ENCODE results near the gene DSC3. TPM values are rescaled to one million over a fixed set of nuclear protein-coding genes. Genes with fewer than 3 reads are reported as not detected.

DSC3 gene
- polyA plus RNA-seq, 1 experiment: 0.02 TPM

GRCh38 chr18:31010601-31011000 lies 31.9 kb downstream of the DSC3 start:
- no peak for TF ChIP-seq CTCF (IDR thresholded peaks at IDR 0.05; ENCODE audit: low read depth, low read length)
- no peak overlapping the region for H3K4me3 ChIP-seq (ENCODE audit: low read depth, low read length)
- DNase-seq (ENCODE audit: low read depth, low spot score): no peak
- H3K27ac ChIP-seq (ENCODE audit: low read depth, low read length): no peak overlapping the region
- ChIA-PET POLR2A (no interaction called here), CTCF (no interaction called here)
- 0 out of 2 replicates have a peak, but pooled peaks cover 3% of the 10 kb centered on the region for H3K9me3 ChIP-seq (ENCODE audit: control insufficient read depth, insufficient read depth, low read length)
- no peaks in the 10 kb centered on the region for H3K27me3 ChIP-seq (ENCODE audit: control insufficient read depth, insufficient read depth, low read length)

GRCh38 chr18:30999887-31000628 lies 42.5 kb downstream of the DSC3 start:
- no peak for DNase-seq (ENCODE audit: low read depth, low spot score)
- POLR2A ChIA-PET: no interaction called here
- no peaks in the 10 kb centered on the region for H3K27me3 ChIP-seq (ENCODE audit: control insufficient read depth, insufficient read depth, low read length)
- CTCF ChIA-PET: no interaction called here
- no peak overlapping the region for H3K27ac ChIP-seq (ENCODE audit: low read depth, low read length)
- H3K4me3 ChIP-seq (ENCODE audit: low read depth, low read length): no peak overlapping the region
- no peak for TF ChIP-seq CTCF (IDR thresholded peaks at IDR 0.05; ENCODE audit: low read depth, low read length)
- peaks cover 7% of the 10 kb centered on the region; the same call in 1 of the 2 replicates for H3K9me3 ChIP-seq (ENCODE audit: control insufficient read depth, insufficient read depth, low read length)

GRCh38 chr18:30999186-30999585 lies 43.4 kb downstream of the DSC3 start:
- ChIA-PET CTCF (no interaction called here), POLR2A (no interaction called here)
- Histone ChIP-seq H3K4me3 (ENCODE audit: low read depth, low read length) (no peak overlapping the region), H3K27me3 (ENCODE audit: control insufficient read depth, insufficient read depth, low read length) (no peaks in the 10 kb centered on the region), H3K27ac (ENCODE audit: low read depth, low read length) (no peak overlapping the region), H3K9me3 (ENCODE audit: control insufficient read depth, insufficient read depth, low read length) (peaks cover 7% of the 10 kb centered on the region; the same call in 1 of the 2 replicates)
- DNase-seq (ENCODE audit: low read depth, low spot score): no peak
- TF ChIP-seq CTCF (IDR thresholded peaks at IDR 0.05; ENCODE audit: low read depth, low read length): no peak

- POLR2A ChIA-PET: no interaction called here
- DNase-seq (ENCODE audit: low read depth, low spot score): no peak
- Histone ChIP-seq H3K9me3 (ENCODE audit: control insufficient read depth, insufficient read depth, low read length) (peaks cover 5% of the 10 kb centered on the region; the same call in 1 of the 2 replicates), H3K27ac (ENCODE audit: low read depth, low read length) (no peak overlapping the region), H3K4me3 (ENCODE audit: low read depth, low read length) (no peak overlapping the region), H3K27me3 (ENCODE audit: control insufficient read depth, insufficient read depth, low read length) (no peaks in the 10 kb centered on the region)
- no peak for TF ChIP-seq CTCF (IDR thresholded peaks at IDR 0.05; ENCODE audit: low read depth, low read length)
- CTCF ChIA-PET: no interaction called here
These were observed 45.3 kb downstream of the DSC3 start for GRCh38 chr18:30997223-30997622.

- no peak for TF ChIP-seq CTCF (IDR thresholded peaks at IDR 0.05; ENCODE audit: low read depth, low read length)
- H3K9me3 ChIP-seq (ENCODE audit: control insufficient read depth, insufficient read depth, low read length): peaks cover 4% of the 10 kb centered on the region; the same call in 1 of the 2 replicates
- DNase-seq (ENCODE audit: low read depth, low spot score): no peak
- H3K27me3 ChIP-seq (ENCODE audit: control insufficient read depth, insufficient read depth, low read length): no peaks in the 10 kb centered on the region
- POLR2A ChIA-PET: no interaction called here
- no peak overlapping the region for H3K27ac ChIP-seq (ENCODE audit: low read depth, low read length)
- CTCF ChIA-PET: no interaction called here
- H3K4me3 ChIP-seq (ENCODE audit: low read depth, low read length): no peak overlapping the region
These were observed 50.3 kb downstream of the DSC3 start for GRCh38 chr18:30992231-30992630.
